ENCODE results near the gene FKBP10. TPM values are rescaled to one million over a fixed set of nuclear protein-coding genes. Genes with fewer than 3 reads are reported as not detected.
A peak's percentile ranks its signal among the peaks of the same experiment; 100 is the strongest.

The FKBP10 gene
- total and polyA plus RNA-seq, 4 donors: 0.71 to 17.6 (median 5.6) TPM

DNA sequence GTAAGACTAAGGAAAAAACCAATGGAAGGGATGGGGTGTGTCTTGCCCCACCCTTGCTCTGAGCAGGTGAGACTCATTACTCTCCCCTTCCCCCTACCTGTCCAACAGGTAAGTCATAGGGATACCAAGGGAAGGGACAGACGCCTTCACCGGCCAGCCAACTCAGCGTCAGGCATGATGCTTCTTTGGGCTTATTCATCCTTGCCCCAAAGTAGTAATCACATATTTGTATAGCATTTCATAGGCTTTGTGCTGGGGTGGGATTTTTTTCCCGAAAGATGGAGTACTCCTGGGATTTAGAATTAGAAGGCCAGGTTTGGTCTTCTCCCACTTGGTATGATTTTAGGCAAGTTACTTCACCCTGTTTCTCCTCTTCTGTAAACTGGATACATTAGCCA is 25.8 kb upstream of the FKBP10 start:
- WGBS: 40% methylated on average over 4 of the region's 4 CpGs

DNA sequence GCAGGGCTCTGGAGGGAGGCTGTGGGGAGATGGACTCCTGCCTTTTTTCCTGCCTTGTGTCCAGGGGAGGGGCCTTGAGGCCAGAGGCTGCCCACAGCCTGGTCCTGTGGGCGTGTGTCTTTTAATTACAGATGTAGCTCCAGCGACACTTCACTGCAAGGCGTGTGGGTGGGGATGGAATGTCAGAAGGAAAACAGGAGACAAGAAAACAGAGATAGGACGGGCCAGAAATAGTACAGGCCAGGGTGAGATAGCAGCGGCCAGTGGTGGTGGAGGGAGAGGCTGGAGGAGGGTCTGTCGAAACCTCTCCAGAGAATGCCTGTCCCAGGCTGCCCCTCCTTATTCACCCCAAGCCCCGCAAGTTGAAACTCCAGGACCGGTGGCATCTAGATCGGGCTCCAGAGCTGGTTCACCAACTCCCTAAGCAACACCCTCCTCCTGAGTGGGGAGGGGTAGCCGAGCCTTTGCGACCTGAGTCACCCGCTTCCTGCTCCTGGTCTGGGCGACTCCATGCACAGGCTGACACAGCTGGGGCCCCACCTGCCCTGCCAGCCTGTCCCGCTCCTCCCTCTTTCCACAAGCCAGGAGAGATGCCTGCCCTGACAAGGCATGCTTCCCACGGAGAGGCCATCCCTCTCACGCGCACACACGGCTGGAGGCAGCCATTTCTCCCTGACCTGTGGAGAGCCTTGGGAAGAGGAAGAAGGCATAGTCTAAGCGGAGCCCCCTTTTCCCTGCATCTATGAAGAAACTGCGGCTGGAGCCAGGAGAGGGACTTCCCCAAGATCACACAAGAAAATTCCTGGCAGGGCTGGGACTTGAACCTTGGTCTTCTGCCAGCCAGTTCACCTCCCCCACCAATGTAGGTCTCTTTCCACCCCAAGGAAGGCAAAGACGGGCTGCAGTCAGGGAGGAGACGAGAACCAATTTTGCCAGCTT is 19.7 kb upstream of the FKBP10 start:
- Histone ChIP-seq H3K4me3 (ENCODE audit: low read depth in 1 of 3, low read length in 3 of 3) (no peak overlapping the region), H3K4me1 (ENCODE audit: control insufficient read depth in 4 of 4, insufficient read depth in 4 of 4, low read length in 3 of 4) (peaks cover 0 to 7% (median 0%) of the 10 kb centered on the region in 4 donors), H3K27me3 (ENCODE audit: control insufficient read depth in 4 of 4, insufficient read depth in 4 of 4, low read length in 3 of 4) (no peaks in the 10 kb centered on the region), H3K9me3 (ENCODE audit: control insufficient read depth in 4 of 4, low read length in 3 of 4) (no peaks in the 10 kb centered on the region), H3K36me3 (ENCODE audit: control insufficient read depth in 4 of 4, insufficient read depth in 3 of 4, low read depth in 1 of 4, low read length in 3 of 4) (no peaks in the 10 kb centered on the region), H3K9ac (ENCODE audit: low read depth in 1 of 2, low read length in 2 of 2) (no peak overlapping the region), H3K27ac (ENCODE audit: low read depth in 1 of 2, low read length in 2 of 2) (peak overlapping the region in 1 of 2 donors; percentile 3)
- no peak for TF ChIP-seq NR2F2 (IDR thresholded peaks at IDR 0.05)
- no peak for TF ChIP-seq SP1 (IDR thresholded peaks at IDR 0.05)
- no peak for TF ChIP-seq YY1 (IDR thresholded peaks at IDR 0.05)
- TF ChIP-seq, protein P1, sequence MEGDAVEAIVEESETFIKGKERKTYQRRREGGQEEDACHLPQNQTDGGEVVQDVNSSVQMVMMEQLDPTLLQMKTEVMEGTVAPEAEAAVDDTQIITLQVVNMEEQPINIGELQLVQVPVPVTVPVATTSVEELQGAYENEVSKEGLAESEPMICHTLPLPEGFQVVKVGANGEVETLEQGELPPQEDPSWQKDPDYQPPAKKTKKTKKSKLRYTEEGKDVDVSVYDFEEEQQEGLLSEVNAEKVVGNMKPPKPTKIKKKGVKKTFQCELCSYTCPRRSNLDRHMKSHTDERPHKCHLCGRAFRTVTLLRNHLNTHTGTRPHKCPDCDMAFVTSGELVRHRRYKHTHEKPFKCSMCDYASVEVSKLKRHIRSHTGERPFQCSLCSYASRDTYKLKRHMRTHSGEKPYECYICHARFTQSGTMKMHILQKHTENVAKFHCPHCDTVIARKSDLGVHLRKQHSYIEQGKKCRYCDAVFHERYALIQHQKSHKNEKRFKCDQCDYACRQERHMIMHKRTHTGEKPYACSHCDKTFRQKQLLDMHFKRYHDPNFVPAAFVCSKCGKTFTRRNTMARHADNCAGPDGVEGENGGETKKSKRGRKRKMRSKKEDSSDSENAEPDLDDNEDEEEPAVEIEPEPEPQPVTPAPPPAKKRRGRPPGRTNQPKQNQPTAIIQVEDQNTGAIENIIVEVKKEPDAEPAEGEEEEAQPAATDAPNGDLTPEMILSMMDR (IDR thresholded peaks at IDR 0.05; ENCODE audit: low read depth, low read length, missing input control): no peak
- TF ChIP-seq FOXA1 (IDR thresholded peaks at IDR 0.05): no peak
- TF ChIP-seq RXRA (IDR thresholded peaks at IDR 0.05): no peak
- TF ChIP-seq, protein P2, sequence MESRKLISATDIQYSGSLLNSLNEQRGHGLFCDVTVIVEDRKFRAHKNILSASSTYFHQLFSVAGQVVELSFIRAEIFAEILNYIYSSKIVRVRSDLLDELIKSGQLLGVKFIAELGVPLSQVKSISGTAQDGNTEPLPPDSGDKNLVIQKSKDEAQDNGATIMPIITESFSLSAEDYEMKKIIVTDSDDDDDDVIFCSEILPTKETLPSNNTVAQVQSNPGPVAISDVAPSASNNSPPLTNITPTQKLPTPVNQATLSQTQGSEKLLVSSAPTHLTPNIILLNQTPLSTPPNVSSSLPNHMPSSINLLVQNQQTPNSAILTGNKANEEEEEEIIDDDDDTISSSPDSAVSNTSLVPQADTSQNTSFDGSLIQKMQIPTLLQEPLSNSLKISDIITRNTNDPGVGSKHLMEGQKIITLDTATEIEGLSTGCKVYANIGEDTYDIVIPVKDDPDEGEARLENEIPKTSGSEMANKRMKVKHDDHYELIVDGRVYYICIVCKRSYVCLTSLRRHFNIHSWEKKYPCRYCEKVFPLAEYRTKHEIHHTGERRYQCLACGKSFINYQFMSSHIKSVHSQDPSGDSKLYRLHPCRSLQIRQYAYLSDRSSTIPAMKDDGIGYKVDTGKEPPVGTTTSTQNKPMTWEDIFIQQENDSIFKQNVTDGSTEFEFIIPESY (IDR thresholded peaks at IDR 0.05): no peak
- TF ChIP-seq, protein P3, sequence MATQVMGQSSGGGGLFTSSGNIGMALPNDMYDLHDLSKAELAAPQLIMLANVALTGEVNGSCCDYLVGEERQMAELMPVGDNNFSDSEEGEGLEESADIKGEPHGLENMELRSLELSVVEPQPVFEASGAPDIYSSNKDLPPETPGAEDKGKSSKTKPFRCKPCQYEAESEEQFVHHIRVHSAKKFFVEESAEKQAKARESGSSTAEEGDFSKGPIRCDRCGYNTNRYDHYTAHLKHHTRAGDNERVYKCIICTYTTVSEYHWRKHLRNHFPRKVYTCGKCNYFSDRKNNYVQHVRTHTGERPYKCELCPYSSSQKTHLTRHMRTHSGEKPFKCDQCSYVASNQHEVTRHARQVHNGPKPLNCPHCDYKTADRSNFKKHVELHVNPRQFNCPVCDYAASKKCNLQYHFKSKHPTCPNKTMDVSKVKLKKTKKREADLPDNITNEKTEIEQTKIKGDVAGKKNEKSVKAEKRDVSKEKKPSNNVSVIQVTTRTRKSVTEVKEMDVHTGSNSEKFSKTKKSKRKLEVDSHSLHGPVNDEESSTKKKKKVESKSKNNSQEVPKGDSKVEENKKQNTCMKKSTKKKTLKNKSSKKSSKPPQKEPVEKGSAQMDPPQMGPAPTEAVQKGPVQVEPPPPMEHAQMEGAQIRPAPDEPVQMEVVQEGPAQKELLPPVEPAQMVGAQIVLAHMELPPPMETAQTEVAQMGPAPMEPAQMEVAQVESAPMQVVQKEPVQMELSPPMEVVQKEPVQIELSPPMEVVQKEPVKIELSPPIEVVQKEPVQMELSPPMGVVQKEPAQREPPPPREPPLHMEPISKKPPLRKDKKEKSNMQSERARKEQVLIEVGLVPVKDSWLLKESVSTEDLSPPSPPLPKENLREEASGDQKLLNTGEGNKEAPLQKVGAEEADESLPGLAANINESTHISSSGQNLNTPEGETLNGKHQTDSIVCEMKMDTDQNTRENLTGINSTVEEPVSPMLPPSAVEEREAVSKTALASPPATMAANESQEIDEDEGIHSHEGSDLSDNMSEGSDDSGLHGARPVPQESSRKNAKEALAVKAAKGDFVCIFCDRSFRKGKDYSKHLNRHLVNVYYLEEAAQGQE (IDR thresholded peaks at IDR 0.05): no peak
- no peak for TF ChIP-seq RAD21 (IDR thresholded peaks at IDR 0.05)
- no peak for TF ChIP-seq GABPA (IDR thresholded peaks at IDR 0.05 in 1 of 2, conservative IDR thresholded peaks at IDR 0.05 in 1 of 2)
- no peak for TF ChIP-seq HNF4A (conservative IDR thresholded peaks at IDR 0.05)
- TF ChIP-seq, protein P4, sequence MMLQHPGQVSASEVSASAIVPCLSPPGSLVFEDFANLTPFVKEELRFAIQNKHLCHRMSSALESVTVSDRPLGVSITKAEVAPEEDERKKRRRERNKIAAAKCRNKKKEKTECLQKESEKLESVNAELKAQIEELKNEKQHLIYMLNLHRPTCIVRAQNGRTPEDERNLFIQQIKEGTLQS (IDR thresholded peaks at IDR 0.05): no peak
- TF ChIP-seq, protein P5, sequence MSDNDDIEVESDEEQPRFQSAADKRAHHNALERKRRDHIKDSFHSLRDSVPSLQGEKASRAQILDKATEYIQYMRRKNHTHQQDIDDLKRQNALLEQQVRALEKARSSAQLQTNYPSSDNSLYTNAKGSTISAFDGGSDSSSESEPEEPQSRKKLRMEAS (IDR thresholded peaks at IDR 0.05): no peak
- no peak for TF ChIP-seq FOXA2 (IDR thresholded peaks at IDR 0.05)
- no peak for TF ChIP-seq EGR1 (IDR thresholded peaks at IDR 0.05; ENCODE audit: low read depth in 2 of 2)
- no peak for TF ChIP-seq HNF4G (IDR thresholded peaks at IDR 0.05)
- DNase-seq (ENCODE audit: low spot score): no peak
- WGBS: 58% methylated on average over 22 of the region's 22 CpGs

More for the DNA sequence above, 25.8 kb upstream of the FKBP10 start:
- H3K9me3 ChIP-seq (ENCODE audit: control insufficient read depth in 4 of 4, low read length in 3 of 4): no peaks in the 10 kb centered on the region
- TF ChIP-seq NR2F2 (IDR thresholded peaks at IDR 0.05): peak; percentile 5
- TF ChIP-seq, protein P4 (IDR thresholded peaks at IDR 0.05): peak; percentile 12
- peak; percentile 1 for TF ChIP-seq SP1 (IDR thresholded peaks at IDR 0.05)
- TF ChIP-seq TAF1 (conservative IDR thresholded peaks at IDR 0.05): no peak
- TF ChIP-seq, protein P2 (IDR thresholded peaks at IDR 0.05): peak; percentile 7
- no peak for TF ChIP-seq GABPA (IDR thresholded peaks at IDR 0.05 in 1 of 2, conservative IDR thresholded peaks at IDR 0.05 in 1 of 2)
- no peak overlapping the region for H3K27ac ChIP-seq (ENCODE audit: low read depth in 1 of 2, low read length in 2 of 2)
- H3K27me3 ChIP-seq (ENCODE audit: control insufficient read depth in 4 of 4, insufficient read depth in 4 of 4, low read length in 3 of 4): no peaks in the 10 kb centered on the region
- H3K36me3 ChIP-seq (ENCODE audit: control insufficient read depth in 4 of 4, insufficient read depth in 3 of 4, low read depth in 1 of 4, low read length in 3 of 4): no peaks in the 10 kb centered on the region
- H3K4me1 ChIP-seq (ENCODE audit: control insufficient read depth in 4 of 4, insufficient read depth in 4 of 4, low read length in 3 of 4): peaks cover 8 to 27% (median 21%) of the 10 kb centered on the region in 4 donors
- H3K4me3 ChIP-seq (ENCODE audit: low read depth in 1 of 3, low read length in 3 of 3): no peak overlapping the region
- no peak for DNase-seq (ENCODE audit: low spot score)
- no peak overlapping the region for H3K9ac ChIP-seq (ENCODE audit: low read depth in 1 of 2, low read length in 2 of 2)
